ENCODE data around the gene FGF3.
"Not testable (repeated sequence)": the region's sequence is repeated elsewhere in the genome, so short reads cannot be mapped to it uniquely, and the experiment has no call there.

FGF3 gene

GRCh38 chr11:69801513-69802335 lies 17.5 kb downstream of the FGF3 start:
- no peak for DNase-seq

GRCh38 chr11:69800278-69800677 lies 18.9 kb downstream of the FGF3 start:
- DNase-seq = no peak

GRCh38 chr11:69799582-69799981 lies 19.6 kb downstream of the FGF3 start:
- no peak for DNase-seq

GRCh38 chr11:69799097-69799496 lies 20.1 kb downstream of the FGF3 start:
- DNase-seq = no peak

- no peak for DNase-seq
Observed at GRCh38 chr11:69797737-69798528, 21.3 kb downstream of the FGF3 start.

- no peak for DNase-seq
Observed at GRCh38 chr11:69797156-69797555, 22.1 kb downstream of the FGF3 start.

GRCh38 chr11:69796063-69796462 lies 23.2 kb downstream of the FGF3 start:
- no peak for DNase-seq

GRCh38 chr11:69791276-69792180 lies 27.7 kb downstream of the FGF3 start:
- no peak for DNase-seq

GRCh38 chr11:69788956-69789355 lies 30.3 kb downstream of the FGF3 start:
- no peak for DNase-seq

GRCh38 chr11:69787906-69788305 lies 31.3 kb downstream of the FGF3 start:
- DNase-seq = no peak

- DNase-seq = no peak
Observed at GRCh38 chr11:69787457-69787856, 31.8 kb downstream of the FGF3 start.

GRCh38 chr11:69781241-69781640 lies 38.0 kb downstream of the FGF3 start:
- DNase-seq = no peak

GRCh38 chr11:69778373-69778772 lies 40.8 kb downstream of the FGF3 start:
- no peak for DNase-seq

GRCh38 chr11:69775163-69775755 lies 44.0 kb downstream of the FGF3 start, which contains the start of gene FGF4:
Gene FGF4 (minus strand): TSS chr11:69775341. CDS start chr11:69775084, 257 bp downstream.
- DNase-seq = no peak

GRCh38 chr11:69774354-69775162 lies 44.7 kb downstream of the FGF3 start:
- DNase-seq = no peak

GRCh38 chr11:69773626-69774353 lies 45.4 kb downstream of the FGF3 start:
- no peak for DNase-seq

- DNase-seq = no peak
Observed at GRCh38 chr11:69771466-69771865, 47.8 kb downstream of the FGF3 start.

GRCh38 chr11:69770540-69770939 lies 48.7 kb downstream of the FGF3 start:
- DNase-seq = no peak

- DNase-seq = no peak
Observed at GRCh38 chr11:69765498-69765995, 53.7 kb downstream of the FGF3 start.

- not testable (repeated sequence) for DNase-seq
Observed at GRCh38 chr11:69764918-69765317, 54.3 kb downstream of the FGF3 start.

- no peak for DNase-seq
Observed at GRCh38 chr11:69760319-69760718, 58.9 kb downstream of the FGF3 start.
